IMR-90 (cell line): ENCODE data around the gene IDH3A. TPM values are rescaled to one million over a fixed set of nuclear protein-coding genes. Genes with fewer than 3 reads are reported as not detected.

ENCODE experiments used
- ATAC-seq: fragments of 200-7000 bp; cut with Tn5 transposase; 2 replicates; pipeline ENCODE4 v1.9.1; 2020; ENCODE audit warnings: low read depth, mild to moderate bottlenecking, moderate library complexity
- BruUV-seq: library from RNA; stranded (reverse); fragments of 400-500 nt; replicated peaks from 2 replicates; lab custom pipeline; 2021; lab: Mats Ljungman, UMichigan
- CTCF ChIA-PET: fragments of 300-600 bp; formaldehyde crosslinking; extraction: SDS; loops from one replicate; lab custom pipeline; 2021; ENCODE audit warnings: antibody characterized with exemption; lab: Yijun Ruan, JAX
- POLR2A ChIA-PET: fragments of 300-600 bp; sonication (Branson Sonifier 250); formaldehyde crosslinking; loops from one replicate; lab custom pipeline; 2022; ENCODE audit warnings: antibody characterized with exemption; ENCODE audit not compliant: unreplicated experiment; lab: Charles Lee
- DNase-seq: peaks from one replicate; pipeline ENCODE4 v3.0.0; 2013
- H2AFZ ChIP-seq: replicated peaks from 2 replicates; pipeline ENCODE3; 2013; ENCODE audit warnings: low read length, mild to moderate bottlenecking; ENCODE audit not compliant: poor library complexity
- H2AK5ac ChIP-seq: 2 replicates; pipeline ENCODE4 v1.6.1; 2013; ENCODE audit warnings: low read depth, low read length, inconsistent platforms
- H2AK9ac ChIP-seq: replicated peaks from 2 replicates; pipeline ENCODE3; 2013; ENCODE audit warnings: mild to moderate bottlenecking, low read depth, low read length, moderate library complexity; ENCODE audit not compliant: poor library complexity
- H2BK120ac ChIP-seq: 2 replicates; pipeline ENCODE4 v1.6.1; 2013; ENCODE audit warnings: low read depth, low read length, inconsistent platforms
- H2BK15ac ChIP-seq: 3 replicates; pipeline ENCODE4 v1.6.1; 2013; ENCODE audit warnings: low read depth, low read length, inconsistent platforms
- H2BK20ac ChIP-seq: 2 replicates; pipeline ENCODE4 v1.6.1; 2013; ENCODE audit warnings: low read depth, mild to moderate bottlenecking, inconsistent platforms, low read length, moderate library complexity
- H2BK5ac ChIP-seq: 2 replicates; pipeline ENCODE4 v1.6.1; 2013; ENCODE audit warnings: mild to moderate bottlenecking, low read depth, low read length, inconsistent platforms; ENCODE audit not compliant: poor library complexity, severe bottlenecking
- H3K14ac ChIP-seq: replicated peaks from 2 replicates; pipeline ENCODE4 v1.6.1; 2013; ENCODE audit warnings: low read depth, low read length, inconsistent platforms
- H3K18ac ChIP-seq: 2 replicates; pipeline ENCODE4 v1.6.1; 2013; ENCODE audit warnings: low read depth, low read length, control low read depth
- H3K23ac ChIP-seq: 2 replicates; pipeline ENCODE4 v1.6.1; 2013; ENCODE audit warnings: low read depth, low read length, inconsistent platforms
- H3K27ac ChIP-seq: 2 replicates; pipeline ENCODE4 v1.5.1; 2013; ENCODE audit warnings: mild to moderate bottlenecking, control low read depth, low read length; ENCODE audit not compliant: insufficient read depth
- H3K27me3 ChIP-seq: 2 replicates; pipeline ENCODE4 v1.6.1; 2013; ENCODE audit warnings: low read length; ENCODE audit not compliant: control insufficient read depth, insufficient read depth
- H3K36me3 ChIP-seq: 2 replicates; pipeline ENCODE4 v1.6.1; 2013; ENCODE audit warnings: low read length, mixed read lengths; ENCODE audit not compliant: control insufficient read depth, insufficient read depth
- H3K4ac ChIP-seq: 2 replicates; pipeline ENCODE4 v1.6.1; 2013; ENCODE audit warnings: low read depth, low read length, inconsistent platforms
- H3K4me1 ChIP-seq: 2 replicates; pipeline ENCODE4 v1.6.1; 2013; ENCODE audit warnings: low read length, mixed read lengths; ENCODE audit not compliant: control insufficient read depth, insufficient read depth
- H3K4me2 ChIP-seq: 2 replicates; pipeline ENCODE4 v1.6.1; 2013; ENCODE audit warnings: low read depth, mild to moderate bottlenecking, control low read depth, low read length, moderate library complexity
- H3K4me3 ChIP-seq: 2 replicates; pipeline ENCODE4 v1.5.1; 2013; ENCODE audit warnings: low read depth, mild to moderate bottlenecking, control low read depth, low read length, moderate library complexity; ENCODE audit not compliant: insufficient read depth
- H3K56ac ChIP-seq: 2 replicates; pipeline ENCODE4 v1.6.1; 2013; ENCODE audit warnings: low read length, inconsistent platforms; ENCODE audit not compliant: insufficient read depth; ENCODE audit errors: extremely low read depth
- H3K79me1 ChIP-seq, 2 experiments: 2 replicates each; pipeline ENCODE4 v1.6.1; 2013; ENCODE audit warnings: low read length in 2 of 2, inconsistent platforms in 1 of 2, low read depth in 1 of 2
- H3K9ac ChIP-seq: 2 replicates; pipeline ENCODE4 v1.6.1; 2013; ENCODE audit warnings: low read depth, low read length, control low read depth
- H3K9me1 ChIP-seq: 2 replicates; pipeline ENCODE4 v1.6.1; 2013; ENCODE audit warnings: low read length, inconsistent platforms; ENCODE audit not compliant: insufficient read depth
- H3K9me3 ChIP-seq: 2 replicates; pipeline ENCODE4 v1.6.1; 2013; ENCODE audit warnings: low read length; ENCODE audit not compliant: control insufficient read depth, insufficient read depth
- H4K20me1 ChIP-seq: 2 replicates; pipeline ENCODE4 v1.6.1; 2013; ENCODE audit warnings: low read length, inconsistent platforms; ENCODE audit not compliant: insufficient read depth
- H4K5ac ChIP-seq: 2 replicates; pipeline ENCODE4 v1.6.1; 2013; ENCODE audit warnings: mild to moderate bottlenecking, low read depth, low read length, control low read depth
- H4K8ac ChIP-seq, 2 experiments: 2 replicates each; pipeline ENCODE4 v1.6.1; 2013; ENCODE audit warnings: low read depth in 2 of 2, low read length in 2 of 2, control low read depth in 1 of 2, inconsistent platforms in 1 of 2
- H4K91ac ChIP-seq: 2 replicates; pipeline ENCODE4 v1.6.1; 2013; ENCODE audit warnings: low read depth, low read length, inconsistent platforms; ENCODE audit not compliant: insufficient read depth
- BHLHE40 ChIP-seq: fragments of 150-350 bp; IDR thresholded peaks from 2 replicates; pipeline ENCODE4 v1.6.1; 2016; ENCODE audit warnings: mild to moderate bottlenecking, low read depth, low read length
- CHD1 ChIP-seq: IDR thresholded peaks from 2 replicates; pipeline ENCODE4 v1.6.1; 2012; ENCODE audit warnings: low read depth, low read length, improper control_type of control experiment
- ELK1 ChIP-seq: fragments of 150-350 bp; IDR thresholded peaks from 2 replicates; pipeline ENCODE4 v1.6.1; 2016; ENCODE audit warnings: low read depth, mild to moderate bottlenecking, low read length, moderate library complexity, borderline replicate concordance
- FOS ChIP-seq: fragments of 150-350 bp; IDR thresholded peaks from 2 replicates; pipeline ENCODE4 v1.6.1; 2016; ENCODE audit warnings: low read depth, low read length
- MAZ ChIP-seq: IDR thresholded peaks from 2 replicates; pipeline ENCODE4 v1.6.1; 2012; ENCODE audit warnings: low read depth, mild to moderate bottlenecking, low read length, improper control_type of control experiment, moderate library complexity, borderline replicate concordance
- MXI1 ChIP-seq: IDR thresholded peaks from 2 replicates; pipeline ENCODE4 v1.6.1; 2012; ENCODE audit warnings: low read depth, mild to moderate bottlenecking, low read length, moderate library complexity, borderline replicate concordance
- NFE2L2 ChIP-seq: fragments of 150-350 bp; IDR thresholded peaks from 2 replicates; pipeline ENCODE4 v1.6.1; 2016; ENCODE audit warnings: low read depth, mild to moderate bottlenecking, low read length
- POLR2A ChIP-seq: IDR thresholded peaks from 2 replicates; pipeline ENCODE4 v1.6.1; 2012; ENCODE audit warnings: mild to moderate bottlenecking, low read depth, low read length
- RAD21 ChIP-seq: IDR thresholded peaks from 2 replicates; pipeline ENCODE4 v1.6.1; 2012; ENCODE audit warnings: low read length, improper control_type of control experiment
- RCOR1 ChIP-seq: IDR thresholded peaks from 2 replicates; pipeline ENCODE4 v1.6.1; 2012; ENCODE audit warnings: mild to moderate bottlenecking, low read length, improper control_type of control experiment; ENCODE audit not compliant: insufficient replicate concordance
- RFX5 ChIP-seq: IDR thresholded peaks from 2 replicates; pipeline ENCODE4 v1.8.0; 2012; ENCODE audit warnings: low read depth, mild to moderate bottlenecking, low read length, moderate library complexity
- SMC3 ChIP-seq: fragments of 150-350 bp; IDR thresholded peaks from 2 replicates; pipeline ENCODE4 v1.6.1; 2016; ENCODE audit warnings: low read depth, mild to moderate bottlenecking, antibody characterized with exemption, low read length, moderate library complexity
- USF2 ChIP-seq: fragments of 150-350 bp; IDR thresholded peaks from 2 replicates; pipeline ENCODE4 v1.6.1; 2017; ENCODE audit warnings: mild to moderate bottlenecking, antibody characterized with exemption, low read length, low read depth
- WGBS, 2 experiments: methylation state at CpG; one replicate each; pipeline versions ENCODE4 v1.1.5 to v1.1.7; 2013; ENCODE audit warnings: missing lambda C conversion rate in 2 of 2; ENCODE audit not compliant: insufficient read length in 1 of 2; ENCODE audit errors: extremely low coverage in 2 of 2; 5-methylcytosine and 5-hydroxymethylcytosine counted together
- dilution Hi-C: fragments of 300-500 bp; cut with HindIII; formaldehyde crosslinking; loops from one replicate; pipeline ENCODE4 v1.14.3; 2018; ENCODE audit warnings: low sequenced_read_pairs; ENCODE audit not compliant: unreplicated experiment
- in situ Hi-C: fragments of 300-500 bp; cut with MboI; formaldehyde crosslinking; loops from 3 replicates; pipeline ENCODE4 v1.14.3; 2019; ENCODE audit warnings: low sequenced_read_pairs, inconsistent platforms, mixed read lengths
- intact Hi-C: fragments of 100-400 bp; cut with micrococcal nuclease; formaldehyde crosslinking; loops from 2 replicates; pipeline ENCODE4 v1.10.0; 2022
- polyA plus RNA-seq, 3 experiments: library from polyadenylated mRNA; depleted of rRNA; stranded (reverse); fragments of >200 nt; gene quantifications; 2 replicates each; pipeline ENCODE4 v1.2.3, GENCODE V29; 2012; ENCODE audit warnings: low replicate concordance in 1 of 3
- total RNA-seq: library from RNA; depleted of rRNA; stranded (reverse); fragments of >200 nt; gene quantifications from 2 replicates; pipeline ENCODE4 v1.2.3, GENCODE V29; 2012

The IDH3A gene
- total and polyA plus RNA-seq, 2 of the 4 experiments (the other 2 are of a cell fraction) = 34.5 to 47.7 TPM

- H4K5ac ChIP-seq = no peak overlapping the region
- no peak overlapping the region for H2AK9ac ChIP-seq
- no TSS peak for BruUV-seq
- dilution Hi-C loops (no loop called here), intact Hi-C loops (no loop called here), in situ Hi-C loops (no loop called here)
- no peak overlapping the region for H2BK15ac ChIP-seq
- TF ChIP-seq CHD1 = no peak
- no peak for TF ChIP-seq USF2
- no peak for TF ChIP-seq SMC3
- TF ChIP-seq BHLHE40 = no peak
- no peak for TF ChIP-seq RCOR1
- no peak for TF ChIP-seq RAD21
- TF ChIP-seq RFX5 = no peak
- no peak for TF ChIP-seq ELK1
- TF ChIP-seq FOS = no peak
- TF ChIP-seq MAZ = no peak
- TF ChIP-seq POLR2A = no peak
- TF ChIP-seq NFE2L2 = no peak
- TF ChIP-seq MXI1 = no peak
- no peaks in the 10 kb centered on the region for H3K9me1 ChIP-seq
- POLR2A ChIA-PET = no interaction called here
- no peak overlapping the region for H2BK20ac ChIP-seq
- CTCF ChIA-PET = no interaction called here
- no peak overlapping the region for H3K18ac ChIP-seq
- H3K4me1 ChIP-seq = no peaks in the 10 kb centered on the region
- no peak overlapping the region for H3K56ac ChIP-seq
- no peak overlapping the region for H3K4ac ChIP-seq
- no peak overlapping the region for H4K8ac ChIP-seq
- peaks cover 41% of the 10 kb centered on the region for H3K27me3 ChIP-seq
- H3K4me3 ChIP-seq = no peak overlapping the region
- H3K36me3 ChIP-seq = no peaks in the 10 kb centered on the region
- H3K27ac ChIP-seq = no peak overlapping the region
- H3K9me3 ChIP-seq = no peaks in the 10 kb centered on the region
- H4K91ac ChIP-seq = no peak overlapping the region
- no peak overlapping the region for H2BK120ac ChIP-seq
- no peaks in the 10 kb centered on the region for H3K79me1 ChIP-seq
- H3K23ac ChIP-seq = no peak overlapping the region
- no peak overlapping the region for H3K14ac ChIP-seq
- WGBS, 2 experiments = 52% methylated on average over 4 of the region's 10 CpGs; no CpG with 5 or more reads in 1 of the 2 experiments
- H2AFZ ChIP-seq = no peak overlapping the region
- H3K4me2 ChIP-seq = no peak overlapping the region
- no peaks in the 10 kb centered on the region for H4K20me1 ChIP-seq
- H2BK5ac ChIP-seq = no peak overlapping the region
- DNase-seq (no peak), ATAC-seq (no peak)
- H2AK5ac ChIP-seq = no peak overlapping the region
- no peak overlapping the region for H3K9ac ChIP-seq
Observed at GRCh38 chr15:78201281-78202190, 52.4 kb downstream of the IDH3A start.
